Fibroblast of lung (primary cell): ENCODE data around the gene FYN.

Experiments used
- EZH2 ChIP-seq: IDR thresholded peaks from 2 replicates; pipeline ENCODE4 v1.5.1; 2012; ENCODE audit warnings: low read length, control low read depth, mild to moderate bottlenecking; ENCODE audit errors: missing control alignments
- TF ChIP-seq, protein P1 (sequence below), 2 donors: IDR thresholded peaks in 1 of 2; conservative IDR thresholded peaks in 1 of 2; 1 replicate in 1 of 2; 2 replicates in 1 of 2; pipeline ENCODE4 v1.5.1; 2011 to 2012; ENCODE audit warnings: low read length in 2 of 2, control low read depth in 1 of 2, inconsistent platforms in 1 of 2, low read depth in 1 of 2, mild to moderate bottlenecking in 1 of 2

DNA sequence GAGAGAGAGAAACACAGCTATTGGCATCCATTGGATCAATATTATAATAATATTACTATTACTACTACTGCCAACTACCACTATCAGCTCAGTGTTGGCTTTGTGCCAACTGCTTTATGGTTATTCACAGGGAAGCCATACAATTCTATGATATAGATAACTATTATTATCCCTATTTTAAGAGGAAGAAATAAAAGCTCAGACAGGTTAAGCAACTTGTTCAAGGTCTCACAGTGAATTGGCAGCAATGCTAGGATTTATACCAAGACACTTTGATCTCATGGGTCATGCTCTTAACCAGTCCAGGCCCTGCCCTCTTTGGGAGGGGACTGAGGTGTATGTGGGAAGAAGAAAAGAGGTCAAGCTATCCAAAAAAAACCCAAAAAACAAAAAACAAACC lies 185.6 kb downstream of the FYN start:
- TF ChIP-seq, protein P1, sequence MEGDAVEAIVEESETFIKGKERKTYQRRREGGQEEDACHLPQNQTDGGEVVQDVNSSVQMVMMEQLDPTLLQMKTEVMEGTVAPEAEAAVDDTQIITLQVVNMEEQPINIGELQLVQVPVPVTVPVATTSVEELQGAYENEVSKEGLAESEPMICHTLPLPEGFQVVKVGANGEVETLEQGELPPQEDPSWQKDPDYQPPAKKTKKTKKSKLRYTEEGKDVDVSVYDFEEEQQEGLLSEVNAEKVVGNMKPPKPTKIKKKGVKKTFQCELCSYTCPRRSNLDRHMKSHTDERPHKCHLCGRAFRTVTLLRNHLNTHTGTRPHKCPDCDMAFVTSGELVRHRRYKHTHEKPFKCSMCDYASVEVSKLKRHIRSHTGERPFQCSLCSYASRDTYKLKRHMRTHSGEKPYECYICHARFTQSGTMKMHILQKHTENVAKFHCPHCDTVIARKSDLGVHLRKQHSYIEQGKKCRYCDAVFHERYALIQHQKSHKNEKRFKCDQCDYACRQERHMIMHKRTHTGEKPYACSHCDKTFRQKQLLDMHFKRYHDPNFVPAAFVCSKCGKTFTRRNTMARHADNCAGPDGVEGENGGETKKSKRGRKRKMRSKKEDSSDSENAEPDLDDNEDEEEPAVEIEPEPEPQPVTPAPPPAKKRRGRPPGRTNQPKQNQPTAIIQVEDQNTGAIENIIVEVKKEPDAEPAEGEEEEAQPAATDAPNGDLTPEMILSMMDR (conservative IDR thresholded peaks at IDR 0.05 in 1 of 2, IDR thresholded peaks at IDR 0.05 in 1 of 2; ENCODE audit: low read depth in 1 of 2, low read length in 2 of 2), result no peak
- no peak for TF ChIP-seq EZH2
